ENCODE results near the gene ATP6AP1.
"Not testable (repeated sequence)": the region's sequence is repeated elsewhere in the genome, so short reads cannot be mapped to it uniquely, and the experiment has no call there.

ATP6AP1 gene, protein sequence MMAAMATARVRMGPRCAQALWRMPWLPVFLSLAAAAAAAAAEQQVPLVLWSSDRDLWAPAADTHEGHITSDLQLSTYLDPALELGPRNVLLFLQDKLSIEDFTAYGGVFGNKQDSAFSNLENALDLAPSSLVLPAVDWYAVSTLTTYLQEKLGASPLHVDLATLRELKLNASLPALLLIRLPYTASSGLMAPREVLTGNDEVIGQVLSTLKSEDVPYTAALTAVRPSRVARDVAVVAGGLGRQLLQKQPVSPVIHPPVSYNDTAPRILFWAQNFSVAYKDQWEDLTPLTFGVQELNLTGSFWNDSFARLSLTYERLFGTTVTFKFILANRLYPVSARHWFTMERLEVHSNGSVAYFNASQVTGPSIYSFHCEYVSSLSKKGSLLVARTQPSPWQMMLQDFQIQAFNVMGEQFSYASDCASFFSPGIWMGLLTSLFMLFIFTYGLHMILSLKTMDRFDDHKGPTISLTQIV

DNA sequence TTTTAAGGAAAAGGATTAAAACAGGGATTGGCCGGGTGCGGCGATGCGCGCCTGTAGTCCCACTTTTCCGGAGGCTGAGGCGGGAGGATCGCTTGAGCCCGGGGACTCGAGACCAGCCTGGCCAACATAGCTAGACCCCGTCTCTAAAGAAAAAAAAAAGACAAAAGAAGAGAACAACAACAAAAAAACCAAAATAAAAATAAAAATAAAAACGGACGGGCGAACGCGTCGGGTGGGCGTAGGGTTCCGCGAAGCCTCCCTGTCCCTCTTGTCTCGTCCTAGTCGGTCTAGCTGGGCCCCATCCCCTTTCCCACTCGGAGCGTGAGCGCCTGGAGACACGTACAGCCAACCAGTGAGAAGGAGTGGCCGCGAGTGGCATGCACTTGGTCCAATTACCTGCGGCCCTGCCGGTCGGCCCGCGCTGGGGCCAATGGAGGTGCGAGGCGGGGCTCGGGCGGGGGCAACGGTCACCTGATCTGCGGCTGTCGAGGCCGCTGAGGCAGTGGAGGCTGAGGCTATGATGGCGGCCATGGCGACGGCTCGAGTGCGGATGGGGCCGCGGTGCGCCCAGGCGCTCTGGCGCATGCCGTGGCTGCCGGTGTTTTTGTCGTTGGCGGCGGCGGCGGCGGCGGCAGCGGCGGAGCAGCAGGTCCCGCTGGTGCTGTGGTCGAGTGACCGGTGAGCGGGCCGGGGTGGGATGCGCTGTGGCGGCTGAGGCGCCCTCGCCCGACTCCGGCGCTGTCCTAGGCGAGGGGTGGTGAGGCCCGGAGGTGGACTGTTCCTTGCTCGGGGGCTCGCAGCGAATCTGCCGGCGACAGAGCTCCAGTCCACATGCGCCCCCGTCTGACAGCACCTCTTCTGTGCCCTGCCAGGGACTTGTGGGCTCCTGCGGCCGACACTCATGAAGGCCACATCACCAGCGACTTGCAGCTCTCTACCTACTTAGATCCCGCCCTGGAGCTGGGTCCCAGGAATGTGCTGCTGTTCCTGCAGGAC, at the start of gene ATP6AP1:
ATP6AP1 (plus strand) TSS at position 502 of the 996 bp plus-strand sequence; CDS start at position 518, 16 bp downstream.
- DNase-seq = peak in 13 of 14 donors; percentile 23 to 90 (median 81)

GRCh38 chrX:154378799-154379568, 49.5 kb upstream of the ATP6AP1 start, which contains the start of gene EMD:
EMD (plus strand) TSS chrX:154379295; CDS start chrX:154379485, 190 bp downstream.
- peak; percentile 84 to 100 (median 94) for DNase-seq

- no peak for DNase-seq
Observed at GRCh38 chrX:154379569-154379951, 48.9 kb upstream of the ATP6AP1 start.

- DNase-seq = no peak
Observed at GRCh38 chrX:154380153-154380552, 48.3 kb upstream of the ATP6AP1 start.

GRCh38 chrX:154380787-154381186, 47.7 kb upstream of the ATP6AP1 start:
- no peak for DNase-seq

GRCh38 chrX:154381271-154381670, 47.2 kb upstream of the ATP6AP1 start:
- DNase-seq = no peak

- no peak for DNase-seq
Observed at GRCh38 chrX:154382483-154383069, 45.9 kb upstream of the ATP6AP1 start.

- no peak for DNase-seq
Observed at GRCh38 chrX:154383359-154384283, 44.9 kb upstream of the ATP6AP1 start.

DNA sequence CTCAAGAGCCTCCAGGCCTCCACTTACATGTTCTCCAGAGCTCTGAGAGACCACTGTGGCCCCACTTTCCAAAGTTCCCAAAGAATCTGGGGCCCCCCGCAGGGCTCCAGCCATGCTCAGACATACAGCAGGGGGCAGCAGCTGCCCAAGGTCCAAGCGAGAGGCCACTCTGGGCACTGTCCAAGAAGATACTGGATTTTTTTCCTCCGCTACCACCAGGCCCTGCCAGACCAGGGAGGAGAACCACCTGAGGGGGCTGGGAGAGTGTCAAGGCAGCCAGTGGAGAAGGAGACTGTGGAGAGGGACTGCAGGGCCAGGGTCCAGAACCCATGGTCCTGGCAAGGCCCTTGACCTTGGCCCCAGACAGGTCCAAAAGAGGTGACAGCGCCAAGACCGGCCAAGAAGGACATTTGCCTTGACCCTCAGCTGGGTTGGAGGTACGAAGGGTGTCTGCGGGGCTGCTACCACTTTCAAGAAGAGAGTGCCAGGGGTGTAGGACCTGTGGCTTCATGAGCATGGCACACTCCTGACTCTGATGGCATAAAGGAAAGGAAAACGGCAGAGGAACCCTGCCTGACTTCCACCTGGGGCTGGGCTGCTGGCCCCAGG, 44.1 kb upstream of the ATP6AP1 start:
- DNase-seq = no peak

DNA sequence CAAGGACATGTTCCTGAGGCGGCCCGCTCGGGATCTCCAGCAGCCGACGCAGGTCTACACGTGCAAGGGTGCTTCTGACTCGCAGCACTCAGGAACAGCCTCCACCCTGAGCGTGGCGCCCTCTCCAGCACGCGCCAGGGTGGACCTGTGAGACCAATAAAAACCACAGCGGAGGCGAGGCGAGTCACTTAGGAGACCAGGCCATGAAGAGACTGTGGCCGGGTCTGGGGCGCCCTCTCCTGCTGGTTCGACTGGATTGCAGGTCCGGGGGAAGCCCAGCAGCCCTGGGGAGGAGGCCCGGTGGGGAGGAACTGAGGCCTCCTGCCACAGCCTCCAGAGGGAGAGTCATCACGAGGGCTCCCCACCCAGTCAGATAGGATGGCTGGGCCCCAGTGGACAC, 40.4 kb upstream of the ATP6AP1 start:
- DNase-seq = not testable (repeated sequence)

- not testable (repeated sequence) for DNase-seq
Observed at GRCh38 chrX:154388649-154389048, 39.8 kb upstream of the ATP6AP1 start.

DNA sequence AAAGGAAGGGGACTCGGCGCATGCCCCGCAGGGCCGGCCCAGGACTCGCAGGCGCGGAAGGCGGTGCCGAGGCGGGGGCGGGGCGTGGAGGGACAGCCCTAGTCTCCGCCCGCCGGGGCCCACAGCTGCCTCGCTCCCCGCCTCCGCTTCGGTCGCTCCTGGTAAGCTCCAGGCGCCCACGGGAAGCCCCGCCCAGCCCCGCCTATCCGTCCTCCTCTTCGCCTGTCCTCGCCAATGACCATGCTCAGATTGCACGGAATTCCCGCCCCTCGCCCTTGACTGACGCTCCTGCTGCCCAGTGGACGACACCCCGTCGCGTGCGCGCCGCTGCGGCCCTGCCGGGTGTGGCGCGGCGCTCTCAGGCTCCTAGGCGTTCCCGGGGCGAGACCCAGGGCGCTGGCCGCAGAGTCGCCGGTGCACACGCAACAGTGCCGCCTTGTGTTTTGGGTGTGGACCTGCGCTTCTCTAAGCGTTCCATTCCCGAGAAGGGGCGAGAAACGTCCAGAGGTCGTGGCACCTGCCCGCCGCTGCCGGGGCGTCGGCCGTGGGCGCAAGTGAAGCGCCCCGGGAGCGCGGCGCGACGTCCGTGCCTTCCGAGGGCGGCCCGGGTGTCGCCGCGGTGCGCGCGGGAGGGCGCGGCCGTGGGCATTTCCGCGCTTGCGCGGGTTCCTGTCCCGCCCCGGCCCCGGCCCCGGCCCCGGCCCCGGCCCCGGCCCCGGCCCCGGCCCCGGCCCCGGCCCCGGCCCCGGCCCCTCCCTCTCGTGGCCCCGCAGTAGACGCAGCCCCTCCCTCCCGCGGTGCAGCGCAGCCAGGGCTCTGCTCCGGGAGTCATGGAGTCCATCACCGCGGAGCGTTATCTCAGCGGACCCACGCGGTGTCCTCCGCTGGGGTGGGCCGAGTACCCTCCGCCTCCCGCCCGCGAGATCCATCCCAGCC, 38.4 kb upstream of the ATP6AP1 start:
- not testable (repeated sequence) for DNase-seq

DNA sequence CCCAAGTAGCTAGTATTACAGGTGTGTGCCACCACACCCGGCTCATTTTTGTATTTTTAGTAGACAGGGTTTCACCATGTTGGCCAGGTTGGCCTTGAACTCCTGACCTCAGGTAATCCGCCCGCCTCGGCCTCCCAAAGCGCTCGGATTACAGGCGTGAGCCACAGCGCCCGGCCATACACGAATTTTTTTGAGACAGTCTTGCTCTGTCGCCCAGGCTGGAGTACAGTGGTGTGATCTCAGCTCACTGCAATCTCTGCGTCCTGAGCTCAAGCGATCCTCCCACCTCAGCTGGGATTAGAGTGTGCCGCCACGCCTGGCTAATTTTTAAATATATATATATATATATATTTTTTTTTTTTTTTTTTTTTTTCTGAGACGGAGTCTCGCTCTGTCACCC, 32.1 kb upstream of the ATP6AP1 start:
- not testable (repeated sequence) for DNase-seq

- DNase-seq = peak in 7 of 14 donors; percentile 35 to 72 (median 58)
Observed at GRCh38 chrX:154396973-154397887, 31.2 kb upstream of the ATP6AP1 start.

GRCh38 chrX:154397888-154398667, 30.4 kb upstream of the ATP6AP1 start, which contains the start of gene RPL10:
RPL10 (plus strand) TSS chrX:154398377; CDS start chrX:154398520, 143 bp downstream.
- peak in 13 of 14 donors; percentile 63 to 94 (median 85) for DNase-seq

All from C1 segment of cervical spinal cord (tissue), 14 donors.